B cell (primary cell): Measurements from ENCODE around the gene RBMX2. TPM values are rescaled to one million over a fixed set of nuclear protein-coding genes. Genes with fewer than 3 reads are reported as not detected.

Experiments used
- ATAC-seq: fragments of 200-7000 bp; cut with Tn5 transposase; one replicate; pipeline ENCODE4 v1.10.0; 2021; ENCODE audit warnings: low read depth, mild to moderate bottlenecking, moderate number of reproducible peaks, moderate library complexity
- CTCF ChIA-PET: fragments of 350-600 bp; sonication (Branson Sonifier 250); formaldehyde crosslinking; loops from one replicate; lab custom pipeline; 2021; ENCODE audit warnings: antibody characterized with exemption, inconsistent platforms; lab: Charles Lee
- POLR2A ChIA-PET: fragments of 350-600 bp; sonication (Branson Sonifier 250); formaldehyde crosslinking; loops from one replicate; lab custom pipeline; 2021; ENCODE audit warnings: antibody characterized with exemption; lab: Charles Lee
- DNase-seq: peaks from one replicate; pipeline ENCODE4 v3.0.0; 2013
- H2AFZ ChIP-seq: 2 replicates; pipeline ENCODE4 v1.6.1; 2012; ENCODE audit warnings: mild to moderate bottlenecking, low read depth, low read length; ENCODE audit not compliant: insufficient read depth, poor library complexity, severe bottlenecking
- H3K27ac ChIP-seq, 2 donors: 1 replicate in 1 of 2; 2 replicates in 1 of 2; pipeline ENCODE4 v1.5.1; 2012 to 2013; ENCODE audit warnings: low read length in 2 of 2, mild to moderate bottlenecking in 2 of 2, moderate library complexity in 1 of 2
- H3K27me3 ChIP-seq, 4 experiments: fragments of 200-600 bp in 1 of 4; sonication (generic) in 1 of 4; replicated peaks in 1 of 4; 1 replicate in 2 of 4; 2 replicates in 2 of 4; pipeline versions ENCODE4 v1.6.1 to v1.7.0; 2013 to 2016; ENCODE audit warnings: low read length in 3 of 4, mild to moderate bottlenecking in 2 of 4, mixed read lengths in 1 of 4, moderate library complexity in 1 of 4; ENCODE audit not compliant: insufficient read depth in 4 of 4, control insufficient read depth in 3 of 4; ENCODE audit errors: control extremely low read depth in 1 of 4
- H3K36me3 ChIP-seq, 2 experiments: replicated peaks in 1 of 2; 1 replicate in 1 of 2; 2 replicates in 1 of 2; pipeline versions ENCODE4 v1.6.1 to v1.7.1; 2013; ENCODE audit warnings: low read length in 1 of 2; ENCODE audit not compliant: insufficient read depth in 2 of 2, control insufficient read depth in 1 of 2; ENCODE audit errors: control extremely low read depth in 1 of 2, extremely low read depth in 1 of 2
- H3K4me1 ChIP-seq, 2 donors: fragments of 200-600 bp in 1 of 2; sonication (generic) in 1 of 2; 1 replicate in 1 of 2; 2 replicates in 1 of 2; pipeline versions ENCODE4 v1.5.1 to v1.6.1; 2013 to 2017; ENCODE audit warnings: low read length in 2 of 2; ENCODE audit not compliant: control insufficient read depth in 2 of 2, insufficient read depth in 2 of 2
- H3K4me2 ChIP-seq: replicated peaks from 2 replicates; pipeline ENCODE3; 2012; ENCODE audit warnings: mild to moderate bottlenecking, low read depth, low read length; ENCODE audit not compliant: poor library complexity, severe bottlenecking
- H3K4me3 ChIP-seq, 5 experiments: fragments of 200-600 bp in 1 of 5; sonication (generic) in 1 of 5; 1 replicate in 3 of 5; 2 replicates in 2 of 5; pipeline versions ENCODE4 v1.5.1 to v1.7.0; 2011 to 2016; ENCODE audit warnings: low read length in 4 of 5, mild to moderate bottlenecking in 4 of 5, low read depth in 2 of 5, control low read depth in 1 of 5, moderate library complexity in 1 of 5; ENCODE audit not compliant: insufficient read depth in 1 of 5; ENCODE audit errors: control extremely low read depth in 1 of 5, extremely low read depth in 1 of 5
- H3K79me2 ChIP-seq: fragments of 200-600 bp; sonication (generic); one replicate; pipeline ENCODE4 v1.6.0; 2016; ENCODE audit warnings: low read length; ENCODE audit not compliant: control insufficient read depth, insufficient read depth
- H3K9ac ChIP-seq: fragments of 200-600 bp; sonication (generic); 2 replicates; pipeline ENCODE4 v1.6.1; 2017; ENCODE audit warnings: mild to moderate bottlenecking, low read length, moderate library complexity
- H3K9me3 ChIP-seq, 3 donors: one replicate each; pipeline versions ENCODE4 v1.6.1 to v1.7.1; 2013; ENCODE audit warnings: low read length in 2 of 3; ENCODE audit not compliant: control insufficient read depth in 2 of 3, insufficient read depth in 1 of 3; ENCODE audit errors: control extremely low read depth in 1 of 3
- H4K20me1 ChIP-seq: 2 replicates; pipeline ENCODE4 v1.6.0; 2012; ENCODE audit warnings: mild to moderate bottlenecking, low read length; ENCODE audit not compliant: insufficient read depth, control insufficient read depth, poor library complexity, severe bottlenecking
- H3K27ac Mint-ChIP-seq: one replicate; pipeline ENCODE4 v1.8.0; 2021; ENCODE audit warnings: mixed read lengths
- H3K27me3 Mint-ChIP-seq: one replicate; pipeline ENCODE4 v1.8.0; 2021; ENCODE audit warnings: mixed read lengths
- H3K4me1 Mint-ChIP-seq: one replicate; pipeline ENCODE4 v1.8.0; 2021; ENCODE audit warnings: mixed read lengths
- H3K4me3 Mint-ChIP-seq: one replicate; pipeline ENCODE4 v1.8.0; 2021; ENCODE audit warnings: mixed read lengths
- H3K9me3 Mint-ChIP-seq: one replicate; pipeline ENCODE4 v1.8.0; 2022; ENCODE audit warnings: mixed read lengths; ENCODE audit not compliant: insufficient read depth
- EZH2 ChIP-seq: IDR thresholded peaks from 2 replicates; pipeline ENCODE4 v1.6.1; 2012; ENCODE audit warnings: borderline replicate concordance, low read depth, mild to moderate bottlenecking, moderate library complexity, low read length; ENCODE audit not compliant: insufficient read depth, poor library complexity, severe bottlenecking
- WGBS: methylation state at CpG from one replicate; pipeline ENCODE4 v1.1.5; 2013; ENCODE audit warnings: missing lambda C conversion rate; ENCODE audit not compliant: insufficient coverage; 5-methylcytosine and 5-hydroxymethylcytosine counted together
- intact Hi-C: fragments of 100-400 bp; cut with micrococcal nuclease; formaldehyde crosslinking; loops from one replicate; pipeline ENCODE4 v1.10.0; 2022
- polyA plus RNA-seq: library from polyadenylated mRNA; depleted of rRNA; stranded (reverse); fragments of >200 nt; gene quantifications from 2 replicates; pipeline ENCODE4 v1.2.3, GENCODE V29; 2012
- total RNA-seq, 2 donors: library from RNA; stranded (reverse); fragments of 120-200 nt in 1 of 2; gene quantifications; 1 replicate in 1 of 2; 2 replicates in 1 of 2; pipeline versions ENCODE4 v1.2.3 to v1.2.4, GENCODE V29; 2013 to 2022
- TF ChIP-seq, protein P1 (sequence below): fragments of 200-600 bp; IDR thresholded peaks from one replicate; pipeline ENCODE4 v1.8.0; 2022; ENCODE audit warnings: antibody characterized with exemption, mild to moderate bottlenecking

The RBMX2 gene
- total and polyA plus RNA-seq, 2 donors (not counting 1 experiment from before 2014, with no cell fraction given): 9.8 to 25.2 TPM

DNA sequence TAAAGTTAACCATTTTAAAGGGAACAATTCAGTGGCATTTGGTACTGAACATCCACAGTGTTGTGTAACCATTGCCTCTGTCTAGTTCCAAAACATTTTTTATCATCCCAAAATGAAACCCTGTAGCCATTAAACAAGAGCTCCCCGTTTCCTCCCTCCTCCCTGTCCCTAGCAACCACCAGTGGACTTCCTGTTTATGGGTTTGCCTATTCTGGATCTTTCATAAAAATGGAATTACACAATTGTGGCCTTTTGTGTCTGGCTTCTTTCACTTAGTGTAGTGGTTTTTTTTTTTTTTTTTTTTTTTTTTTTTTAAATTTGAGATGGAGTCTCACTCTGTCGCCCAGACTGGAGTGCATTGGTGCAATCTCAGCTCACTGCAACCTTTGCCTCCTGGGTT is 11.6 kb downstream of the RBMX2 start:
- intact Hi-C loops: no loop called here
- Mint-ChIP-seq H3K27ac (no peak overlapping the region), H3K4me1 (no peaks in the 10 kb centered on the region), H3K27me3 (no peaks in the 10 kb centered on the region), H3K9me3 (no peaks in the 10 kb centered on the region), H3K4me3 (no peak overlapping the region)
- Histone ChIP-seq H3K9me3 (no peaks in the 10 kb centered on the region), H3K79me2 (no peaks in the 10 kb centered on the region), H2AFZ (no peak overlapping the region), H3K4me3 (no peak overlapping the region), H3K4me2 (no peak overlapping the region), H3K36me3 (peaks cover 0 to 22% of the 10 kb centered on the region in 2 experiments), H3K4me1 (no peaks in the 10 kb centered on the region), H3K9ac (no peak overlapping the region), H3K27ac (no peak overlapping the region), H3K27me3 (no peaks in the 10 kb centered on the region), H4K20me1 (no peaks in the 10 kb centered on the region)
- no peak for ATAC-seq
- no CpG with 5 or more reads among the region's 2 CpGs for WGBS
- DNase-seq: no peak
- CTCF ChIA-PET: no interaction called here
- TF ChIP-seq EZH2: no peak
- TF ChIP-seq, protein P1, sequence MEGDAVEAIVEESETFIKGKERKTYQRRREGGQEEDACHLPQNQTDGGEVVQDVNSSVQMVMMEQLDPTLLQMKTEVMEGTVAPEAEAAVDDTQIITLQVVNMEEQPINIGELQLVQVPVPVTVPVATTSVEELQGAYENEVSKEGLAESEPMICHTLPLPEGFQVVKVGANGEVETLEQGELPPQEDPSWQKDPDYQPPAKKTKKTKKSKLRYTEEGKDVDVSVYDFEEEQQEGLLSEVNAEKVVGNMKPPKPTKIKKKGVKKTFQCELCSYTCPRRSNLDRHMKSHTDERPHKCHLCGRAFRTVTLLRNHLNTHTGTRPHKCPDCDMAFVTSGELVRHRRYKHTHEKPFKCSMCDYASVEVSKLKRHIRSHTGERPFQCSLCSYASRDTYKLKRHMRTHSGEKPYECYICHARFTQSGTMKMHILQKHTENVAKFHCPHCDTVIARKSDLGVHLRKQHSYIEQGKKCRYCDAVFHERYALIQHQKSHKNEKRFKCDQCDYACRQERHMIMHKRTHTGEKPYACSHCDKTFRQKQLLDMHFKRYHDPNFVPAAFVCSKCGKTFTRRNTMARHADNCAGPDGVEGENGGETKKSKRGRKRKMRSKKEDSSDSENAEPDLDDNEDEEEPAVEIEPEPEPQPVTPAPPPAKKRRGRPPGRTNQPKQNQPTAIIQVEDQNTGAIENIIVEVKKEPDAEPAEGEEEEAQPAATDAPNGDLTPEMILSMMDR: no peak
- POLR2A ChIA-PET: no interaction called here

DNA sequence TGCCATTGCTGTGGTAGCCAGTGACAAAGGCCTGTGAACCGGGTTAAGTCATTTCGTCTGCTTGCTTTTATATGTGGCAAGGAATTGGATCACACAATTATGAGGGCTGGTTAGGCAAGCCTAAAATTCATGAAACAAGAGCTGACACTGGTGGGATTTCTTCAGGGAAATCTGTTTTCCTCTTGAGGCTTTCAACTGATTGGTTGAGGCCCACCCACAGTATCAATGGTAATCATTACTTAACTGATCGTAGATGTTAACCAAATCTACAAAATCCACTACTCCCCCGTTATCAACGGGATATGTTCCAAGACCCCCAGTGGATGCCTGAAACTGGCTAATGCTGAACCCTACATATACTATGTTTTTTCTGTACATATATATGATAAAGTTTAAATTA is 13.0 kb downstream of the RBMX2 start:
- Histone ChIP-seq H3K9ac (no peak overlapping the region), H2AFZ (no peak overlapping the region), H3K27ac (no peak overlapping the region), H3K4me2 (no peak overlapping the region), H3K27me3 (no peaks in the 10 kb centered on the region), H3K4me3 (no peak overlapping the region), H3K9me3 (no peaks in the 10 kb centered on the region), H3K4me1 (no peaks in the 10 kb centered on the region), H3K36me3 (peaks cover 0 to 17% of the 10 kb centered on the region in 2 experiments), H3K79me2 (no peaks in the 10 kb centered on the region), H4K20me1 (no peaks in the 10 kb centered on the region)
- no peaks in the 10 kb centered on the region for H3K27me3 Mint-ChIP-seq
- no peak for ATAC-seq
- CTCF ChIA-PET: no interaction called here
- no peak overlapping the region for H3K4me3 Mint-ChIP-seq
- intact Hi-C loops: no loop called here
- TF ChIP-seq, protein P1: no peak
- POLR2A ChIA-PET: no interaction called here
- no peak for DNase-seq
- no peaks in the 10 kb centered on the region for H3K4me1 Mint-ChIP-seq
- H3K27ac Mint-ChIP-seq: no peak overlapping the region
- 100% methylated on average over 1 of the region's 5 CpGs for WGBS
- H3K9me3 Mint-ChIP-seq: no peaks in the 10 kb centered on the region
